GM23338 (cell line): ENCODE results near the gene GRID1. TPM values are rescaled to one million over a fixed set of nuclear protein-coding genes. Genes with fewer than 3 reads are reported as not detected.

Experiments used
- ATAC-seq: fragments of 200-7000 bp; cut with Tn5 transposase; 3 replicates; pipeline ENCODE4 v1.9.1; 2020
- DNase-seq: peaks from one replicate; pipeline ENCODE4 v3.0.0-alpha.2; 2015; ENCODE audit warnings: low spot score
- H2AFZ ChIP-seq: fragments of 200-600 bp; sonication (generic); 2 replicates; pipeline ENCODE4 v1.8.0; 2016; ENCODE audit warnings: antibody characterized with exemption, mild to moderate bottlenecking, moderate library complexity
- H3F3A ChIP-seq: fragments of 200-600 bp; sonication (generic); replicated peaks from 2 replicates; pipeline ENCODE4 v1.8.0; 2017; ENCODE audit warnings: antibody characterized with exemption, mixed run types, low read depth
- H3K27ac ChIP-seq: fragments of 200-600 bp; sonication (generic); 2 replicates; pipeline ENCODE4 v1.6.1; 2016; ENCODE audit warnings: low read depth
- H3K27me3 ChIP-seq: fragments of 200-600 bp; sonication (generic); 2 replicates; pipeline ENCODE4 v1.8.0; 2016; ENCODE audit warnings: mild to moderate bottlenecking, mixed run types, moderate library complexity; ENCODE audit not compliant: insufficient read depth
- H3K36me3 ChIP-seq: fragments of 200-600 bp; sonication (generic); 2 replicates; pipeline ENCODE4 v1.8.0; 2016; ENCODE audit warnings: mild to moderate bottlenecking; ENCODE audit not compliant: insufficient read depth
- H3K4me1 ChIP-seq: fragments of 200-600 bp; sonication (generic); 2 replicates; pipeline ENCODE4 v1.8.0; 2016; ENCODE audit warnings: mild to moderate bottlenecking, moderate library complexity; ENCODE audit not compliant: insufficient read depth
- H3K4me2 ChIP-seq: fragments of 200-600 bp; sonication (generic); 2 replicates; pipeline ENCODE4 v1.7.1; 2017; ENCODE audit warnings: mixed run types
- H3K4me3 ChIP-seq: fragments of 200-600 bp; sonication (generic); 2 replicates; pipeline ENCODE4 v1.6.1; 2016; ENCODE audit warnings: mixed run types
- H3K79me2 ChIP-seq: fragments of 200-600 bp; sonication (generic); replicated peaks from 2 replicates; pipeline ENCODE4 v1.8.0; 2017; ENCODE audit warnings: mild to moderate bottlenecking; ENCODE audit not compliant: insufficient read depth
- H3K9me2 ChIP-seq: fragments of 200-600 bp; sonication (generic); 2 replicates; pipeline ENCODE4 v1.8.0; 2017; ENCODE audit not compliant: insufficient read depth
- H4K20me1 ChIP-seq: fragments of 200-600 bp; sonication (generic); replicated peaks from 2 replicates; pipeline ENCODE4 v1.8.0; 2017; ENCODE audit warnings: mild to moderate bottlenecking; ENCODE audit not compliant: insufficient read depth
- H3K27ac Mint-ChIP-seq: 2 replicates; pipeline ENCODE4 v1.8.0; 2020; ENCODE audit warnings: inconsistent platforms, mild to moderate bottlenecking, moderate library complexity, mixed read lengths
- H3K27me3 Mint-ChIP-seq: 3 replicates; pipeline ENCODE4 v1.8.0; 2022; ENCODE audit warnings: low read depth, mild to moderate bottlenecking, moderate library complexity, mixed read lengths, inconsistent platforms; ENCODE audit not compliant: insufficient read depth, poor library complexity
- H3K36me3 Mint-ChIP-seq: 3 replicates; pipeline ENCODE4 v1.8.0; 2021; ENCODE audit warnings: low read depth, mild to moderate bottlenecking, inconsistent platforms, moderate library complexity, mixed read lengths
- H3K4me1 Mint-ChIP-seq: 3 replicates; pipeline ENCODE4 v1.8.0; 2020; ENCODE audit warnings: mild to moderate bottlenecking, inconsistent platforms, mixed read lengths
- H3K4me3 Mint-ChIP-seq: 3 replicates; pipeline ENCODE4 v1.8.0; 2021; ENCODE audit warnings: moderate library complexity, mild to moderate bottlenecking, inconsistent platforms, mixed read lengths
- H3K9me3 Mint-ChIP-seq: 3 replicates; pipeline ENCODE4 v1.8.0; 2020; ENCODE audit warnings: moderate library complexity, mild to moderate bottlenecking, inconsistent platforms, mixed read lengths
- CREB1 ChIP-seq: fragments of 250-450 bp; sonication (Bioruptor Pico); IDR thresholded peaks from 2 replicates; pipeline ENCODE4 v1.5.0; 2020; ENCODE audit warnings: low read depth, mild to moderate bottlenecking, moderate library complexity
- EZH2phosphoT487 ChIP-seq: fragments of 200-600 bp; sonication (generic); IDR thresholded peaks from one replicate; pipeline ENCODE4 v1.8.1; 2018; ENCODE audit warnings: antibody characterized with exemption; ENCODE audit not compliant: unreplicated experiment
- POLR2AphosphoS5 ChIP-seq: IDR thresholded peaks from 2 replicates; pipeline ENCODE4 v1.6.1; 2016; ENCODE audit warnings: antibody characterized with exemption, low read depth
- REST ChIP-seq: IDR thresholded peaks from one replicate; pipeline ENCODE4 v1.6.1; 2018; ENCODE audit warnings: antibody characterized with exemption; ENCODE audit not compliant: unreplicated experiment
- ZNF114 ChIP-seq: fragments of 250-450 bp; sonication (Bioruptor Pico); IDR thresholded peaks from 2 replicates; pipeline ENCODE4 v1.5.0; 2020; ENCODE audit warnings: mild to moderate bottlenecking, moderate library complexity
- ZNF462 ChIP-seq: fragments of 250-450 bp; sonication (Bioruptor Pico); IDR thresholded peaks from 2 replicates; pipeline ENCODE4 v1.5.0; 2020; ENCODE audit warnings: mild to moderate bottlenecking, moderate library complexity
- polyA plus RNA-seq: library from polyadenylated mRNA; unstranded; fragments of >200 nt; fragmentation: Nextera tagmentation; extraction: Ambion mirVana; gene quantifications from 2 replicates; pipeline ENCODE4 v1.2.1, GENCODE V29; 2016
- total RNA-seq: library from RNA; depleted of rRNA; stranded (reverse); fragments of >200 nt; shearing (Covaris generic); gene quantifications from 2 replicates; pipeline ENCODE4 v1.2.3, GENCODE V29; 2014

GRID1 gene
- total and polyA plus RNA-seq, 2 experiments from 2014 or later, result 0.14 to 0.15 TPM

DNA sequence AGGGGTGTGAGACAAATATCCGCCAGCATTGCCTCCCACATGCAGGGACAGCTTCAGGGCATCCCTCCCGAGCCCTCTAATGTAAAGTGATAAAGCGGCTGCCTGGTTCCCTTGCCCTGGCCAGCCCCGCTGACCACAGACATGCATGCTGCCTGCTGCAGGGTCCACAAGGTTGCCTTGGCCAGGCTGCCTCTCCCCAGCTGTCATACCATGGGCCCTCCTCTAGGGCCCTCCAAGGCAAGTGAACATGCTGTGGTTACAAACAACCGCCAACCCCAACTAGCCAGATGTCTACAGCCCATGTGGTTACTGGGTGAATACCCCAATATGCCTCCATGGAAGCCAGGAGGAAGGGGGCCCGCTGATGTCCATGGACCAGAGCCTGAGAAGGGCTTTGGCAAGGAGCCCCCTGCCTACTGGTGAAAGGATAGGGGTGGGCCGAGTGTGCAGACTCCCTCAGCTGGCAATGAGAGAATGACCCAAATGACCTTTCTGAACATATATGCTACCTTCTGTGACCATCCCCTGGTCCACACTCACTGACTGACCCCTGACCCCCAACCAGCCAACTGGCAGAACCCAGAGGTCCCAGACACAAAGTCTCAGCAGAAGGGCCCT, 37.4 kb downstream of the GRID1 start:
- no peak overlapping the region for H3K4me2 ChIP-seq
- Mint-ChIP-seq H3K9me3 (peaks cover 3% of the 10 kb centered on the region; the same call in 1 of the 3 replicates), H3K36me3 (no peaks in the 10 kb centered on the region; the same call in 2 of the 3 replicates), H3K27ac (no peak overlapping the region), H3K4me1 (peaks cover 1% of the 10 kb centered on the region), H3K27me3 (peaks cover 13% of the 10 kb centered on the region), H3K4me3 (no peak overlapping the region)
- ATAC-seq (peak; percentile 75), DNase-seq (no peak)
- no peaks in the 10 kb centered on the region for H4K20me1 ChIP-seq
- H3K36me3 ChIP-seq, result no peaks in the 10 kb centered on the region
- H3K27ac ChIP-seq, result no peak overlapping the region
- H3K4me3 ChIP-seq, result no peak overlapping the region
- H3K27me3 ChIP-seq, result no peaks in the 10 kb centered on the region
- H3K79me2 ChIP-seq, result no peaks in the 10 kb centered on the region
- no peak for TF ChIP-seq REST
- no peak for TF ChIP-seq ZNF114
- no peak for TF ChIP-seq ZNF462 (CRISPR knock-in tag)
- TF ChIP-seq POLR2AphosphoS5, result no peak
- TF ChIP-seq EZH2phosphoT487, result no peak
- no peak for TF ChIP-seq CREB1
- no peak overlapping the region for H2AFZ ChIP-seq
- no peaks in the 10 kb centered on the region for H3K9me2 ChIP-seq
- no peaks in the 10 kb centered on the region for H3F3A ChIP-seq
- no peaks in the 10 kb centered on the region for H3K4me1 ChIP-seq
